GM13977 (cell line): ENCODE measurements around the gene CD33.
"Not testable (repeated sequence)": the region's sequence is repeated elsewhere in the genome, so short reads cannot be mapped to it uniquely, and the experiment has no call there.

Experiments used
- DNase-seq: peaks from one replicate; pipeline ENCODE4 v3.0.0; 2012; ENCODE audit warnings: low spot score
- CTCF ChIP-seq: IDR thresholded peaks from 2 replicates; pipeline ENCODE4 v1.5.1; 2012; ENCODE audit warnings: mild to moderate bottlenecking, control low read depth; ENCODE audit not compliant: insufficient read depth; ENCODE audit errors: extremely low read depth, missing control alignments
- in situ Hi-C: fragments of 300-500 bp; cut with MboI; formaldehyde crosslinking; loops from one replicate; pipeline ENCODE4 v1.12.0; 2022; ENCODE audit warnings: low sequenced_read_pairs, low pct_unique_long_range_greater_than_20kb, mixed read lengths, inconsistent platforms; ENCODE audit not compliant: unreplicated experiment

Gene CD33

DNA sequence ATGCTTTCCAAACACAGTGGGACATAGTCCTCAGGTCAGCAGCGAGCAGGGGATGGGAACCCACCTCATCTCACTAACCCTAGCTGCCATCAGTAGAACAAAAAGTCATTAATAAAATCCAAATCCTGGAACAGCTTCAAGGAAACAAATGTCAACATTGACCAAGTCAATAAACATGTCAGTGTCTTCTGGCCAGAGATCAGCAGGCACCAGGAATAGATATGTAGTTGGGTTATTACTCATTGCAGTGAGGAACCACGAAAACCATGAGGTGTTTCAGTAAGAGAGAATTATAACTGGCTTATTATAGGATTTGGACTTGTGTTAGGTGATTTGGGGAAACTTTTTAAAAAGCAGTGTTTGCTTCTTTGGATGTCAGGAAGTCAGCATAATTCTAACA is 17.1 kb upstream of the CD33 start:
- TF ChIP-seq CTCF = no peak
- in situ Hi-C loops = no loop called here
- no peak for DNase-seq

DNA sequence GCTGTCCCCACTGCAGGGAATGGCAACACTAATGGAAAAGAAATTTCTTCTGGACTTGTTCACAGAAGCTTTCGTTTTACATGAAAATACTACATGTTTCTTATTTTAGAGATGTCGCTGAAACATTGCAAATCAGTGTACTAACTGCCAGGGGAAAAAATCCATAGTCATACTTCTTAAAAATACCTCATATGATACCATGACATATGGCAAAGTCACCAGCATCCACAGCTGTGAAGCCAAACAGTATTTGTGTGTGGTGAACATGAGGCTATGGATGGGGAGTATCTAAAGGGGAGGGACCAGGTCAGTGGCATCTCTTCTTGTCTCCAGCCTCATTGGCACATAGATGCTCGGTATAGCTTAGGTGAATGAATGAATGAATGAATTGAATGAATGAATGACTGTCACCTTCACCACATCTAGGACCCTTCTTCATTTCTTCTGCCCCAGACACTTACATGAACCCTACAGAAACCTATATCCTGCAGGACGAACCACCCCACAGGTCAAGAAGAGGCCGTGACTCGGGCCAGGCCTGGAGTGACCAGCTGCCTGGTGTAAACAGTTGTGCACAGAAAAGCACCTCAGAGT is 14.6 kb upstream of the CD33 start:
- no peak for TF ChIP-seq CTCF
- in situ Hi-C loops = no loop called here
- DNase-seq = no peak

- in situ Hi-C loops, DNase-seq: not testable (repeated sequence)
Measured at GRCh38 chr19:51210874-51211361, 14.0 kb upstream of the CD33 start.

DNA sequence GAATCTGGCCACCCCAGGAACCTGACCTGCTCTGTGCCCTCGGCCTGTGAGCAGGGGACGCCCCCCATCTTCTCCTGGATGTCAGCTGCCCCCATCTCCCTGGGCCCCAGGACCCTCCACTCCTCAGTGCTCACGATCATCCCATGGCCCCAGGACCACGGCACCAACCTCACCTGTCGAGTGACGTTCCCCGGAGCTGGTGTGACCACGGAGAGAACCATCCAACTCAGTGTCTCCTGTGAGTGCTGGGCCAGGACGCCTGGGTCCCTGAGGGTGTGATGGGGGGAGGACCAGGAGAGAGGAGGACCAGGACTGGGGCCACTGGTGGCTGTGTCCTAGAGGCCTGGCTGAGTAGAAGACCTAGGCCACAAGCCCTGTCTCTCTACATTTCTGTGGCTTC is 13.0 kb upstream of the CD33 start:
- TF ChIP-seq CTCF = no peak
- DNase-seq = no peak
- in situ Hi-C loops = no loop called here

GRCh38 chr19:51219307-51219706 is 5.6 kb upstream of the CD33 start:
- no peak for DNase-seq
- in situ Hi-C loops = no loop called here
- no peak for TF ChIP-seq CTCF

GRCh38 chr19:51219971-51220370 is 4.9 kb upstream of the CD33 start:
- in situ Hi-C loops = no loop called here
- no peak for TF ChIP-seq CTCF
- DNase-seq = no peak

DNA sequence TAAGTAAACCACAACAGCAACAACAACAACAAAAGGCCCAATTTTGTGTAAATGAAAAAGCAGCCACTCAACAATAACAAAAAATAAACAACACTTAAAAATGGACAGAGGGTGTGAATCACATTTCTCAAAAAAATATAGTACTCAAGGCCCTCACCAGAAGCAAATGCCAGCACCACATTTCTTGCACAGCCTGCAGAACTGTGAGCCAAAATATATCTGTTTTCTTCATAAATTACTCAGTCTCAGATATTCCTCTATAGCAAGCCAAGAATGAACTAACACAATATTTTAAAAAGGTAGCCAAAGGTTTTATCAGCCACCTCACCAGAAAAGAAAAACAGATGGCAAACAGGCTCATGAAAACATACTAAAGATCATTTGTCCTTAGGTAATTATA is 3.9 kb upstream of the CD33 start:
- no peak for TF ChIP-seq CTCF
- in situ Hi-C loops = no loop called here
- no peak for DNase-seq
